ENCODE measurements around the gene PIPOX. TPM values are rescaled to one million over a fixed set of nuclear protein-coding genes. Genes with fewer than 3 reads are reported as not detected.

PIPOX gene
- total and polyA plus RNA-seq, 3 experiments from 2014 or later, result 0.99 to 2.2 (median 1.8) TPM

- Histone ChIP-seq H3K36me3 (ENCODE audit: insufficient read depth, low read length) (no peaks in the 10 kb centered on the region), H3K27ac (ENCODE audit: low read depth, low read length) (no peak overlapping the region), H3K27me3 (ENCODE audit: insufficient read depth, low read length, poor library complexity, severe bottlenecking) (no peaks in the 10 kb centered on the region), H3K9me3 (ENCODE audit: low read length) (no peaks in the 10 kb centered on the region), H3K4me1 (ENCODE audit: insufficient read depth, low read length) (no peaks in the 10 kb centered on the region), H3K4me3 (ENCODE audit: low read length) (no peak overlapping the region)
- no peak overlapping the region for H3K4me3 Mint-ChIP-seq
- ChIA-PET POLR2A (no interaction called here), CTCF (no interaction called here)
- no peaks in the 10 kb centered on the region for H3K4me1 Mint-ChIP-seq
- H3K36me3 Mint-ChIP-seq, result no peaks in the 10 kb centered on the region
- H3K27me3 Mint-ChIP-seq, result peaks cover 0 to 6% of the 10 kb centered on the region in 2 donors
- H3K27ac Mint-ChIP-seq, result no peak overlapping the region
- no peaks in the 10 kb centered on the region for H3K9me3 Mint-ChIP-seq
- DNase-seq, result no peak
These were observed 14.4 kb downstream of the PIPOX start for GRCh38 chr17:29057361-29057760.

- peaks cover 0 to 8% of the 10 kb centered on the region in 2 donors for H3K27me3 Mint-ChIP-seq
- Histone ChIP-seq H3K27me3 (ENCODE audit: insufficient read depth, low read length, poor library complexity, severe bottlenecking) (no peaks in the 10 kb centered on the region), H3K9me3 (ENCODE audit: low read length) (no peaks in the 10 kb centered on the region), H3K4me1 (ENCODE audit: insufficient read depth, low read length) (no peaks in the 10 kb centered on the region), H3K4me3 (ENCODE audit: low read length) (no peak overlapping the region), H3K36me3 (ENCODE audit: insufficient read depth, low read length) (no peaks in the 10 kb centered on the region), H3K27ac (ENCODE audit: low read depth, low read length) (no peak overlapping the region)
- no peaks in the 10 kb centered on the region for H3K9me3 Mint-ChIP-seq
- H3K27ac Mint-ChIP-seq, result no peak overlapping the region
- CTCF ChIA-PET, result no interaction called here
- POLR2A ChIA-PET, result no interaction called here
- H3K4me3 Mint-ChIP-seq, result no peak overlapping the region
- H3K36me3 Mint-ChIP-seq, result no peaks in the 10 kb centered on the region
- H3K4me1 Mint-ChIP-seq, result no peaks in the 10 kb centered on the region
- DNase-seq, result no peak
These were observed 15.4 kb downstream of the PIPOX start for GRCh38 chr17:29058391-29058790.

GRCh38 chr17:29059281-29059680 lies 16.3 kb downstream of the PIPOX start:
- ChIA-PET POLR2A (no interaction called here), CTCF (no interaction called here)
- no peaks in the 10 kb centered on the region for H3K4me1 ChIP-seq (ENCODE audit: insufficient read depth, low read length)

GRCh38 chr17:29060475-29060874 lies 17.5 kb downstream of the PIPOX start:
- Mint-ChIP-seq H3K9me3 (no peaks in the 10 kb centered on the region), H3K4me3 (no peak overlapping the region), H3K36me3 (no peaks in the 10 kb centered on the region), H3K4me1 (no peaks in the 10 kb centered on the region), H3K27me3 (peaks cover 0 to 6% of the 10 kb centered on the region in 2 donors), H3K27ac (no peak overlapping the region)
- POLR2A ChIA-PET, result interaction anchor here (0.5 kb wide), 1 partner anchor 339 kb away, joined by 3 read pairs; no protein-coding TSS in a partner anchor
- no peak for DNase-seq
- no peak overlapping the region for H3K27ac ChIP-seq (ENCODE audit: low read depth, low read length)
- no peak overlapping the region for H3K4me3 ChIP-seq (ENCODE audit: low read length)
- CTCF ChIA-PET, result no interaction called here
- no peaks in the 10 kb centered on the region for H3K27me3 ChIP-seq (ENCODE audit: insufficient read depth, low read length, poor library complexity, severe bottlenecking)
- H3K4me1 ChIP-seq (ENCODE audit: insufficient read depth, low read length), result no peaks in the 10 kb centered on the region
- H3K36me3 ChIP-seq (ENCODE audit: insufficient read depth, low read length), result no peaks in the 10 kb centered on the region
- no peaks in the 10 kb centered on the region for H3K9me3 ChIP-seq (ENCODE audit: low read length)

More at GRCh38 chr17:29059281-29059680, 16.3 kb downstream of the PIPOX start:
- Mint-ChIP-seq H3K27ac (no peak overlapping the region), H3K4me3 (no peak overlapping the region), H3K9me3 (no peaks in the 10 kb centered on the region), H3K27me3 (peaks cover 0 to 8% of the 10 kb centered on the region in 2 donors), H3K36me3 (no peaks in the 10 kb centered on the region), H3K4me1 (no peaks in the 10 kb centered on the region)
- H3K27ac ChIP-seq (ENCODE audit: low read depth, low read length), result no peak overlapping the region
- no peaks in the 10 kb centered on the region for H3K27me3 ChIP-seq (ENCODE audit: insufficient read depth, low read length, poor library complexity, severe bottlenecking)
- no peak for DNase-seq
- H3K4me3 ChIP-seq (ENCODE audit: low read length), result no peak overlapping the region
- H3K9me3 ChIP-seq (ENCODE audit: low read length), result no peaks in the 10 kb centered on the region
- H3K36me3 ChIP-seq (ENCODE audit: insufficient read depth, low read length), result no peaks in the 10 kb centered on the region

GRCh38 chr17:29061036-29061435 lies 18.1 kb downstream of the PIPOX start:
- POLR2A ChIA-PET, result no interaction called here
- H3K4me1 ChIP-seq (ENCODE audit: insufficient read depth, low read length), result no peaks in the 10 kb centered on the region
- Mint-ChIP-seq H3K4me1 (no peaks in the 10 kb centered on the region), H3K27ac (no peak overlapping the region), H3K9me3 (no peaks in the 10 kb centered on the region), H3K27me3 (peaks cover 0 to 6% of the 10 kb centered on the region in 2 donors), H3K4me3 (peak overlapping the region in 1 of 7 donors; percentile 9), H3K36me3 (no peaks in the 10 kb centered on the region)
- CTCF ChIA-PET, result interaction anchor here (0.6 kb wide), 1 partner anchor 888 kb away, joined by 4 read pairs; no protein-coding TSS in a partner anchor
- no peak for DNase-seq
- H3K36me3 ChIP-seq (ENCODE audit: insufficient read depth, low read length), result no peaks in the 10 kb centered on the region
- H3K4me3 ChIP-seq (ENCODE audit: low read length), result no peak overlapping the region
- H3K27ac ChIP-seq (ENCODE audit: low read depth, low read length), result no peak overlapping the region
- no peaks in the 10 kb centered on the region for H3K9me3 ChIP-seq (ENCODE audit: low read length)
- no peaks in the 10 kb centered on the region for H3K27me3 ChIP-seq (ENCODE audit: insufficient read depth, low read length, poor library complexity, severe bottlenecking)

- POLR2A ChIA-PET, result no interaction called here
These were observed 19.3 kb downstream of the PIPOX start for GRCh38 chr17:29062215-29062614.

GRCh38 chr17:29063992-29064391 lies 21.1 kb downstream of the PIPOX start:
- Mint-ChIP-seq H3K27ac (no peak overlapping the region), H3K9me3 (no peaks in the 10 kb centered on the region), H3K36me3 (no peaks in the 10 kb centered on the region), H3K4me1 (no peaks in the 10 kb centered on the region), H3K4me3 (no peak overlapping the region), H3K27me3 (peaks cover 0 to 6% of the 10 kb centered on the region in 2 donors)
- Histone ChIP-seq H3K27me3 (ENCODE audit: insufficient read depth, low read length, poor library complexity, severe bottlenecking) (no peaks in the 10 kb centered on the region), H3K27ac (ENCODE audit: low read depth, low read length) (no peak overlapping the region), H3K4me1 (ENCODE audit: insufficient read depth, low read length) (no peaks in the 10 kb centered on the region), H3K4me3 (ENCODE audit: low read length) (no peak overlapping the region), H3K9me3 (ENCODE audit: low read length) (no peaks in the 10 kb centered on the region), H3K36me3 (ENCODE audit: insufficient read depth, low read length) (no peaks in the 10 kb centered on the region)
- ChIA-PET POLR2A (no interaction called here), CTCF (no interaction called here)
- no peak for DNase-seq

More at GRCh38 chr17:29062215-29062614, 19.3 kb downstream of the PIPOX start:
- no peaks in the 10 kb centered on the region for H3K27me3 ChIP-seq (ENCODE audit: insufficient read depth, low read length, poor library complexity, severe bottlenecking)
- H3K4me3 ChIP-seq (ENCODE audit: low read length), result no peak overlapping the region
- no peak for DNase-seq
- CTCF ChIA-PET, result no interaction called here
- H3K36me3 ChIP-seq (ENCODE audit: insufficient read depth, low read length), result no peaks in the 10 kb centered on the region
- Mint-ChIP-seq H3K36me3 (no peaks in the 10 kb centered on the region), H3K4me1 (no peaks in the 10 kb centered on the region), H3K27me3 (peaks cover 0 to 6% of the 10 kb centered on the region in 2 donors), H3K27ac (no peak overlapping the region), H3K4me3 (no peak overlapping the region), H3K9me3 (no peaks in the 10 kb centered on the region)
- H3K9me3 ChIP-seq (ENCODE audit: low read length), result no peaks in the 10 kb centered on the region
- H3K4me1 ChIP-seq (ENCODE audit: insufficient read depth, low read length), result no peaks in the 10 kb centered on the region
- no peak overlapping the region for H3K27ac ChIP-seq (ENCODE audit: low read depth, low read length)

- Mint-ChIP-seq H3K4me1 (no peaks in the 10 kb centered on the region), H3K27me3 (peaks cover 0 to 5% of the 10 kb centered on the region in 2 donors), H3K4me3 (no peak overlapping the region), H3K27ac (no peak overlapping the region), H3K9me3 (no peaks in the 10 kb centered on the region), H3K36me3 (no peaks in the 10 kb centered on the region)
- Histone ChIP-seq H3K9me3 (ENCODE audit: low read length) (no peaks in the 10 kb centered on the region), H3K27ac (ENCODE audit: low read depth, low read length) (no peak overlapping the region), H3K4me3 (ENCODE audit: low read length) (no peak overlapping the region), H3K27me3 (ENCODE audit: insufficient read depth, low read length, poor library complexity, severe bottlenecking) (no peaks in the 10 kb centered on the region), H3K36me3 (ENCODE audit: insufficient read depth, low read length) (no peaks in the 10 kb centered on the region), H3K4me1 (ENCODE audit: insufficient read depth, low read length) (no peaks in the 10 kb centered on the region)
- CTCF ChIA-PET, result no interaction called here
- POLR2A ChIA-PET, result no interaction called here
- DNase-seq, result peak in 1 of 5 donors; percentile 6
These were observed 23.1 kb downstream of the PIPOX start for GRCh38 chr17:29066047-29066446.

- Histone ChIP-seq H3K27me3 (ENCODE audit: insufficient read depth, low read length, poor library complexity, severe bottlenecking) (no peaks in the 10 kb centered on the region), H3K4me1 (ENCODE audit: insufficient read depth, low read length) (no peaks in the 10 kb centered on the region), H3K9me3 (ENCODE audit: low read length) (no peaks in the 10 kb centered on the region), H3K4me3 (ENCODE audit: low read length) (no peak overlapping the region), H3K27ac (ENCODE audit: low read depth, low read length) (no peak overlapping the region), H3K36me3 (ENCODE audit: insufficient read depth, low read length) (no peaks in the 10 kb centered on the region)
- no peaks in the 10 kb centered on the region for H3K36me3 Mint-ChIP-seq
- no peaks in the 10 kb centered on the region for H3K9me3 Mint-ChIP-seq
- no peak for DNase-seq
- no peaks in the 10 kb centered on the region for H3K4me1 Mint-ChIP-seq
- peak overlapping the region in 1 of 8 donors; percentile 92 for H3K27ac Mint-ChIP-seq
- POLR2A ChIA-PET, result no interaction called here
- peaks cover 0 to 2% of the 10 kb centered on the region in 2 donors for H3K27me3 Mint-ChIP-seq
- no peak overlapping the region for H3K4me3 Mint-ChIP-seq
- CTCF ChIA-PET, result no interaction called here
These were observed 23.7 kb downstream of the PIPOX start for GRCh38 chr17:29066606-29067005.
